OCI-LY7 (cell line): ENCODE measurements around the gene RPL39L. TPM values are rescaled to one million over a fixed set of nuclear protein-coding genes. Genes with fewer than 3 reads are reported as not detected.

Experiments used
- BruUV-seq: library from RNA; stranded (reverse); fragments of 400-500 nt; replicated peaks from 2 replicates; lab custom pipeline; 2021; lab: Mats Ljungman, UMichigan
- CTCF ChIA-PET: fragments of 300-600 bp; sonication (Branson Sonifier 250); formaldehyde crosslinking; loops from one replicate; lab custom pipeline; 2022; ENCODE audit warnings: antibody characterized with exemption; ENCODE audit not compliant: unreplicated experiment; lab: Charles Lee
- POLR2A ChIA-PET: fragments of 300-600 bp; sonication (Branson Sonifier 250); formaldehyde crosslinking; loops from one replicate; lab custom pipeline; 2022; ENCODE audit warnings: antibody characterized with exemption; lab: Charles Lee
- DNase-seq: peaks from one replicate; pipeline ENCODE4 v3.0.0-alpha.2; 2015; ENCODE audit warnings: low spot score
- H2AFZ ChIP-seq: fragments of 200-600 bp; sonication (generic), shearing (Covaris generic); 2 replicates; pipeline ENCODE4 v1.6.1; 2014; ENCODE audit warnings: mild to moderate bottlenecking, antibody characterized with exemption, low read length, moderate library complexity
- H3K27ac ChIP-seq: fragments of 200-600 bp; sonication (generic); 2 replicates; pipeline ENCODE4 v1.5.1; 2014; ENCODE audit warnings: mixed run types, low read depth, mild to moderate bottlenecking, moderate library complexity, low read length, inconsistent platforms; ENCODE audit not compliant: poor library complexity, severe bottlenecking
- H3K36me3 ChIP-seq: fragments of 200-600 bp; sonication (generic); 2 replicates; pipeline ENCODE4 v1.6.1; 2014; ENCODE audit warnings: mild to moderate bottlenecking, antibody characterized with exemption, low read length, moderate library complexity, mixed read lengths; ENCODE audit not compliant: insufficient read depth
- H3K4me1 ChIP-seq: fragments of 200-600 bp; sonication (generic); 2 replicates; pipeline ENCODE4 v1.5.1; 2014; ENCODE audit warnings: mild to moderate bottlenecking, low read length; ENCODE audit not compliant: insufficient read depth, poor library complexity, severe bottlenecking
- H3K4me2 ChIP-seq: fragments of 200-600 bp; sonication (generic); 2 replicates; pipeline ENCODE4 v1.6.1; 2014; ENCODE audit warnings: mild to moderate bottlenecking, low read length
- H3K4me3 ChIP-seq: fragments of 200-600 bp; sonication (generic); 2 replicates; pipeline ENCODE4 v1.5.1; 2014; ENCODE audit warnings: mild to moderate bottlenecking, low read depth, low read length; ENCODE audit not compliant: poor library complexity, severe bottlenecking
- H3K79me2 ChIP-seq: fragments of 200-600 bp; sonication (generic); 2 replicates; pipeline ENCODE4 v1.6.1; 2016; ENCODE audit warnings: low read depth, mild to moderate bottlenecking, low read length, moderate library complexity, mixed read lengths; ENCODE audit not compliant: insufficient read depth
- H3K9me2 ChIP-seq: fragments of 200-600 bp; sonication (generic); 2 replicates; pipeline ENCODE4 v1.6.1; 2016; ENCODE audit warnings: mild to moderate bottlenecking, low read length, mixed read lengths; ENCODE audit not compliant: insufficient read depth
- H3K9me3 ChIP-seq: fragments of 200-600 bp; sonication (generic); 2 replicates; pipeline ENCODE4 v1.6.1; 2014; ENCODE audit warnings: mild to moderate bottlenecking, mixed run types, low read length, mixed read lengths
- H4K20me1 ChIP-seq: fragments of 200-600 bp; sonication (generic); 2 replicates; pipeline ENCODE4 v1.6.1; 2014; ENCODE audit warnings: mild to moderate bottlenecking, antibody characterized with exemption, low read length, moderate library complexity, mixed read lengths; ENCODE audit not compliant: insufficient read depth
- EZH2phosphoT487 ChIP-seq: fragments of 200-600 bp; sonication (generic); IDR thresholded peaks from 2 replicates; pipeline ENCODE4 v1.6.1; 2018; ENCODE audit warnings: low read depth, borderline replicate concordance, mild to moderate bottlenecking, mixed run types, antibody characterized with exemption, low read length, moderate library complexity, mixed read lengths
- intact Hi-C: fragments of 100-400 bp; cut with micrococcal nuclease; formaldehyde crosslinking; loops from one replicate; pipeline ENCODE4 v1.10.0; 2022; ENCODE audit not compliant: unreplicated experiment
- total RNA-seq, 2 experiments: library from RNA; depleted of rRNA in 1 of 2; stranded (reverse); fragments of >200 nt in 1 of 2; shearing (Covaris generic) in 1 of 2; gene quantifications; 2 replicates each; pipeline ENCODE4 v1.2.3, GENCODE V29; 2014 to 2022
- TF ChIP-seq, protein P1 (sequence below): fragments of 200-600 bp; sonication (generic); conservative IDR thresholded peaks from 2 replicates; pipeline ENCODE4 v1.5.1; 2014; ENCODE audit warnings: mild to moderate bottlenecking, antibody characterized with exemption, low read length, moderate library complexity, mixed read lengths

Gene RPL39L
- total RNA-seq, 2 experiments from 2014 or later = 46.5 to 79.2 TPM

DNA sequence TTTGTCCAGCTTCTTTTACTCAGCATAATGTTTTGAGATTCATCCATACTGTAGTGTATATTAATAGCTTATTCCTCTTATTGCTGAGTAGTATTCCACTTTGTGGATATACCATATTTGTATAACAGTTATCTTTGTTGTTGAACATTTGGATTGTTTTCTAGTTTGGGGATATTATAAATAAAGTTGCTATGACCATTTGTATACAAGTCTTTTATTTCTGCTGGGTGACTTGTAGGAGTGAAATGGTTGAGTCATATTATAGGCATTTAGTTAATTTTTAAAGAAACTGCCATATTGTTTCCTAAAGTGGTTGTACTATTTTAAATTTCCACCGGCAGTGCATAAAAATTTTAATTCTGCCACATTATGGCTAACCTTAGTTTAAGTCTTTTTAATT lies 53.4 kb downstream of the RPL39L start:
- intact Hi-C loops = no loop called here
- ChIA-PET CTCF (interaction anchor here (0.6 kb wide), 2 partner anchors 11 to 279 kb away, joined by 3 read pairs; no protein-coding TSS in a partner anchor), POLR2A (interaction anchor here (0.7 to 1.1 kb wide), 3 partner anchors 15 to 594 kb away, joined by 3 to 5 read pairs (median 4); no protein-coding TSS in a partner anchor)
- H3K36me3 ChIP-seq = no peaks in the 10 kb centered on the region; the same call in 1 of the 2 replicates
- no peaks in the 10 kb centered on the region for H3K79me2 ChIP-seq
- no peak overlapping the region for H2AFZ ChIP-seq
- no peak for DNase-seq
- H3K4me3 ChIP-seq = no peak overlapping the region
- H3K9me3 ChIP-seq = peaks cover 23% of the 10 kb centered on the region
- BruUV-seq = no TSS peak
- no peaks in the 10 kb centered on the region for H3K9me2 ChIP-seq
- peaks cover 21% of the 10 kb centered on the region for H3K4me1 ChIP-seq
- TF ChIP-seq, protein P1, sequence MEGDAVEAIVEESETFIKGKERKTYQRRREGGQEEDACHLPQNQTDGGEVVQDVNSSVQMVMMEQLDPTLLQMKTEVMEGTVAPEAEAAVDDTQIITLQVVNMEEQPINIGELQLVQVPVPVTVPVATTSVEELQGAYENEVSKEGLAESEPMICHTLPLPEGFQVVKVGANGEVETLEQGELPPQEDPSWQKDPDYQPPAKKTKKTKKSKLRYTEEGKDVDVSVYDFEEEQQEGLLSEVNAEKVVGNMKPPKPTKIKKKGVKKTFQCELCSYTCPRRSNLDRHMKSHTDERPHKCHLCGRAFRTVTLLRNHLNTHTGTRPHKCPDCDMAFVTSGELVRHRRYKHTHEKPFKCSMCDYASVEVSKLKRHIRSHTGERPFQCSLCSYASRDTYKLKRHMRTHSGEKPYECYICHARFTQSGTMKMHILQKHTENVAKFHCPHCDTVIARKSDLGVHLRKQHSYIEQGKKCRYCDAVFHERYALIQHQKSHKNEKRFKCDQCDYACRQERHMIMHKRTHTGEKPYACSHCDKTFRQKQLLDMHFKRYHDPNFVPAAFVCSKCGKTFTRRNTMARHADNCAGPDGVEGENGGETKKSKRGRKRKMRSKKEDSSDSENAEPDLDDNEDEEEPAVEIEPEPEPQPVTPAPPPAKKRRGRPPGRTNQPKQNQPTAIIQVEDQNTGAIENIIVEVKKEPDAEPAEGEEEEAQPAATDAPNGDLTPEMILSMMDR = no peak
- TF ChIP-seq EZH2phosphoT487 = no peak
- no peak overlapping the region for H3K4me2 ChIP-seq
- H3K27ac ChIP-seq = no peak overlapping the region
- H4K20me1 ChIP-seq = no peaks in the 10 kb centered on the region

DNA sequence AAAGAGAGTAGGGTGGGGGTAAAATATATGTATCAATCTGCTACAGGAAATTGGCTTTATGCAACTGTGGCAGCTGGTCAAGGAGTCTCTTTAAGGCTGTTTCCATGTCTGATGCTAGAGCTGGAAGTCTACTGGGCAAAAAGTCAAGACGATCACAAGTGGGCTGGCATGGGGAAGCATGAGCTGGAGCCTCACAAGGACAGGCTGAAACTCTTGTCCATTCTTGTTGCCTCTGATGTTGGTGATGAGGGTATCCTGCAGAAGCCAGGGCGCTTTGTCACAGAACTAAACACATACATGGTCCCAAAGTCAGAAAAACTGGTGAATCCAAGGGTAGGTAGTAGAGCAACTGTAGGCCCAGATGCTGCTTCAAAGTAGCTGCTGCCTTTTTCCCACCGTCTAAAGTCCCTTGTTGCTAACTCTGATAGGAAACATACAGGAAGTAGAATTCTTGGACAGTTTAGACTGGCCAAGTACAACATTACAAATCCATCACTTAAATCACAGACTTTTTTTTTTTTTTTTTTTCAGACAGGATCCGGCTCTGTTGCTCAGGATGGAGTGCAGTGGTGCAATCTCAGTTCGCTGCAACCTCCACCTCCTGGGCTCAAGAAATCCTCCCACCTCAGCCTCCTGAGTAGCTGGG lies 54.2 kb downstream of the RPL39L start:
- no peaks in the 10 kb centered on the region for H4K20me1 ChIP-seq
- H3K4me3 ChIP-seq = no peak overlapping the region
- POLR2A ChIA-PET = interaction anchor here (0.7 to 1.4 kb wide), 4 partner anchors 11 to 593 kb away, joined by 3 to 5 read pairs (median 4); no protein-coding TSS in a partner anchor
- TF ChIP-seq, protein P1 = no peak
- TF ChIP-seq EZH2phosphoT487 = no peak
- no peak for DNase-seq
- intact Hi-C loops = no loop called here
- H3K79me2 ChIP-seq = no peaks in the 10 kb centered on the region
- BruUV-seq = no TSS peak
- peaks cover 21% of the 10 kb centered on the region for H3K4me1 ChIP-seq
- CTCF ChIA-PET = interaction anchor here (0.6 kb wide), 2 partner anchors 12 to 278 kb away, joined by 3 read pairs; no protein-coding TSS in a partner anchor
- H2AFZ ChIP-seq = no peak overlapping the region
- H3K27ac ChIP-seq = no peak overlapping the region
- no peaks in the 10 kb centered on the region for H3K9me2 ChIP-seq
- no peak overlapping the region for H3K4me2 ChIP-seq
- no peaks in the 10 kb centered on the region; the same call in 1 of the 2 replicates for H3K36me3 ChIP-seq
- peaks cover 20% of the 10 kb centered on the region for H3K9me3 ChIP-seq

DNA sequence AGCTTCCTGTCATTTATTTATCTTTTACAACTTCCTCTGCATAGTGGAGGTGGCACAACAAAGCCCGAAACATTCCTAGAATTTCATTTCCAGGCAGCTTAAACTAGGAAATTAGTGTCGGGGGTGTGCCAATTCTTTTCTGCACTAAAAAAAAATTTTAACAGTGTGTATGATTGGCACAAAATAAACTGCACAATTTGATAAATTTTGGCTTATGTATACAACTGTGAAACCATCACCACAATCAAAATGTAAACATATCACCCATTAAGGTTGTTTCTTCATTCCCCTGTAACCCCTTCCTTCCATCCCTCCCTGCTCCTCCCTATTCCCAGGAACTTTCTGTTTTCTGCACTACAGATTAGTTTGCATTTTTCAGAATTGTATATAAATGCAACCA lies 54.7 kb downstream of the RPL39L start:
- Histone ChIP-seq H3K9me2 (no peaks in the 10 kb centered on the region), H3K4me2 (no peak overlapping the region), H2AFZ (no peak overlapping the region), H3K36me3 (peaks cover 4% of the 10 kb centered on the region), H3K4me1 (peaks cover 18% of the 10 kb centered on the region), H3K27ac (no peak overlapping the region), H3K79me2 (no peaks in the 10 kb centered on the region), H3K9me3 (peaks cover 20% of the 10 kb centered on the region), H4K20me1 (no peaks in the 10 kb centered on the region), H3K4me3 (no peak overlapping the region)
- TF ChIP-seq EZH2phosphoT487 = no peak
- TF ChIP-seq, protein P1 = no peak
- BruUV-seq = no TSS peak
- ChIA-PET CTCF (interaction anchor here (0.6 kb wide), 1 partner anchor 41 kb away, joined by 3 read pairs; no protein-coding TSS in a partner anchor), POLR2A (interaction anchor here (0.7 to 1.4 kb wide), 5 partner anchors 9 to 45 kb away, joined by 3 to 5 read pairs (median 4); no protein-coding TSS in a partner anchor)
- DNase-seq = no peak
- intact Hi-C loops = no loop called here
